ENCODE results near the gene IGFLR1. TPM values are rescaled to one million over a fixed set of nuclear protein-coding genes. Genes with fewer than 3 reads are reported as not detected.

Gene IGFLR1
- total and polyA plus RNA-seq, 4 donors: 7.0 to 59.7 (median 31.2) TPM

DNA sequence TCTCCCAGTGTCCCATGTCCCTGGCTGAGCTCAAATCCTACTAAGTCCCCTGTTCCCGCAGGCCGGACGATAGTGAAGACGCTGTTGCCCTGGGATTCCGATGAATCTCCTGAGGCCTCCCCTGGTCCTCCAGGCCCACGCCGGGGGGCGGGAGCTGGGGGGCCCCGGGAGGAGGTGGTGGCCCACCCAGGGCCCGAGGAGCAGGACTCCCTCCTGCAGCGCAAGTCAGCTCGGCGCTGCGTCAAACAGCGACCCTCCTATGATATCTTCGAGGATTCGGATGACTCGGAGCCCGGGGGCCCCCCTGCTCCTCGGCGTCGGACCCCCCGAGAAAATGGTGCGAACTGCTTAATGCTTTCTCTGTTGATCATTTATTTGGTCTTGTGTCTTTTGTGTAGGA lies 18.6 kb downstream of the IGFLR1 start:
- Histone ChIP-seq H3K9ac (ENCODE audit: low read depth in 1 of 2, low read length in 2 of 2) (no peak overlapping the region), H3K36me3 (ENCODE audit: control insufficient read depth in 4 of 4, insufficient read depth in 3 of 4, low read depth in 1 of 4, low read length in 3 of 4) (peaks cover 57 to 75% (median 62%) of the 10 kb centered on the region in 4 donors), H3K9me3 (ENCODE audit: control insufficient read depth in 4 of 4, low read length in 3 of 4) (no peaks in the 10 kb centered on the region), H3K27me3 (ENCODE audit: control insufficient read depth in 4 of 4, insufficient read depth in 4 of 4, low read length in 3 of 4) (no peaks in the 10 kb centered on the region), H3K27ac (ENCODE audit: low read depth in 1 of 2, low read length in 2 of 2) (no peak overlapping the region), H3K4me3 (ENCODE audit: low read depth in 1 of 3, low read length in 3 of 3) (no peak overlapping the region), H3K4me1 (ENCODE audit: control insufficient read depth in 4 of 4, insufficient read depth in 4 of 4, low read length in 3 of 4) (peaks cover 7 to 18% (median 15%) of the 10 kb centered on the region in 4 donors)
- no peak for DNase-seq (ENCODE audit: low spot score)
- TF ChIP-seq TAF1 (conservative IDR thresholded peaks at IDR 0.05): no peak
- no peak for TF ChIP-seq HNF4G (IDR thresholded peaks at IDR 0.05)
- no peak for TF ChIP-seq HNF4A (conservative IDR thresholded peaks at IDR 0.05)
- TF ChIP-seq NR2F2 (IDR thresholded peaks at IDR 0.05): no peak
- TF ChIP-seq GABPA (IDR thresholded peaks at IDR 0.05 in 1 of 2, conservative IDR thresholded peaks at IDR 0.05 in 1 of 2): no peak
- TF ChIP-seq SP1 (IDR thresholded peaks at IDR 0.05): no peak
- TF ChIP-seq FOXA2 (IDR thresholded peaks at IDR 0.05): no peak
- TF ChIP-seq, protein P1, sequence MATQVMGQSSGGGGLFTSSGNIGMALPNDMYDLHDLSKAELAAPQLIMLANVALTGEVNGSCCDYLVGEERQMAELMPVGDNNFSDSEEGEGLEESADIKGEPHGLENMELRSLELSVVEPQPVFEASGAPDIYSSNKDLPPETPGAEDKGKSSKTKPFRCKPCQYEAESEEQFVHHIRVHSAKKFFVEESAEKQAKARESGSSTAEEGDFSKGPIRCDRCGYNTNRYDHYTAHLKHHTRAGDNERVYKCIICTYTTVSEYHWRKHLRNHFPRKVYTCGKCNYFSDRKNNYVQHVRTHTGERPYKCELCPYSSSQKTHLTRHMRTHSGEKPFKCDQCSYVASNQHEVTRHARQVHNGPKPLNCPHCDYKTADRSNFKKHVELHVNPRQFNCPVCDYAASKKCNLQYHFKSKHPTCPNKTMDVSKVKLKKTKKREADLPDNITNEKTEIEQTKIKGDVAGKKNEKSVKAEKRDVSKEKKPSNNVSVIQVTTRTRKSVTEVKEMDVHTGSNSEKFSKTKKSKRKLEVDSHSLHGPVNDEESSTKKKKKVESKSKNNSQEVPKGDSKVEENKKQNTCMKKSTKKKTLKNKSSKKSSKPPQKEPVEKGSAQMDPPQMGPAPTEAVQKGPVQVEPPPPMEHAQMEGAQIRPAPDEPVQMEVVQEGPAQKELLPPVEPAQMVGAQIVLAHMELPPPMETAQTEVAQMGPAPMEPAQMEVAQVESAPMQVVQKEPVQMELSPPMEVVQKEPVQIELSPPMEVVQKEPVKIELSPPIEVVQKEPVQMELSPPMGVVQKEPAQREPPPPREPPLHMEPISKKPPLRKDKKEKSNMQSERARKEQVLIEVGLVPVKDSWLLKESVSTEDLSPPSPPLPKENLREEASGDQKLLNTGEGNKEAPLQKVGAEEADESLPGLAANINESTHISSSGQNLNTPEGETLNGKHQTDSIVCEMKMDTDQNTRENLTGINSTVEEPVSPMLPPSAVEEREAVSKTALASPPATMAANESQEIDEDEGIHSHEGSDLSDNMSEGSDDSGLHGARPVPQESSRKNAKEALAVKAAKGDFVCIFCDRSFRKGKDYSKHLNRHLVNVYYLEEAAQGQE (IDR thresholded peaks at IDR 0.05): no peak
- TF ChIP-seq FOXA1 (IDR thresholded peaks at IDR 0.05): no peak
- TF ChIP-seq, protein P2, sequence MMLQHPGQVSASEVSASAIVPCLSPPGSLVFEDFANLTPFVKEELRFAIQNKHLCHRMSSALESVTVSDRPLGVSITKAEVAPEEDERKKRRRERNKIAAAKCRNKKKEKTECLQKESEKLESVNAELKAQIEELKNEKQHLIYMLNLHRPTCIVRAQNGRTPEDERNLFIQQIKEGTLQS (IDR thresholded peaks at IDR 0.05): no peak
- TF ChIP-seq, protein P3, sequence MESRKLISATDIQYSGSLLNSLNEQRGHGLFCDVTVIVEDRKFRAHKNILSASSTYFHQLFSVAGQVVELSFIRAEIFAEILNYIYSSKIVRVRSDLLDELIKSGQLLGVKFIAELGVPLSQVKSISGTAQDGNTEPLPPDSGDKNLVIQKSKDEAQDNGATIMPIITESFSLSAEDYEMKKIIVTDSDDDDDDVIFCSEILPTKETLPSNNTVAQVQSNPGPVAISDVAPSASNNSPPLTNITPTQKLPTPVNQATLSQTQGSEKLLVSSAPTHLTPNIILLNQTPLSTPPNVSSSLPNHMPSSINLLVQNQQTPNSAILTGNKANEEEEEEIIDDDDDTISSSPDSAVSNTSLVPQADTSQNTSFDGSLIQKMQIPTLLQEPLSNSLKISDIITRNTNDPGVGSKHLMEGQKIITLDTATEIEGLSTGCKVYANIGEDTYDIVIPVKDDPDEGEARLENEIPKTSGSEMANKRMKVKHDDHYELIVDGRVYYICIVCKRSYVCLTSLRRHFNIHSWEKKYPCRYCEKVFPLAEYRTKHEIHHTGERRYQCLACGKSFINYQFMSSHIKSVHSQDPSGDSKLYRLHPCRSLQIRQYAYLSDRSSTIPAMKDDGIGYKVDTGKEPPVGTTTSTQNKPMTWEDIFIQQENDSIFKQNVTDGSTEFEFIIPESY (IDR thresholded peaks at IDR 0.05): no peak
- WGBS: 96% methylated on average over 24 of the region's 24 CpGs

DNA sequence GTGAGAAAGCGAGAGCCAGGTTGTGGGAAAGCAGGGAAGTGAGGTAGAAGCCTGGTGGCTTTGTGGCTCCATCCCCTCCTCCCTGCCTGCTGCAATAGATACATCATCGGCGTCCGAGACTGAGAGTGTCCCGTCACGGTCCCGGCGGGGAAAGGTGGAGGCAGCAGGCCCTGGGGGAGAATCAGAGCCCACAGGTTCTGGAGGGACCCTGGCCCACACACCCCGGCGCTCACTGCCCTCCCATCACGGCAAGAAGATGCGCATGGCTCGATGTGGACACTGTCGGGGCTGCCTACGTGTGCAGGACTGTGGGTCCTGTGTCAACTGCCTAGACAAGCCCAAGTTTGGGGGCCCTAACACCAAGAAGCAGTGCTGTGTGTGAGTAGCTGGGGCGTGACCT lies 19.4 kb downstream of the IGFLR1 start:
- TF ChIP-seq NR2F2 (IDR thresholded peaks at IDR 0.05): no peak
- TF ChIP-seq RAD21 (IDR thresholded peaks at IDR 0.05): no peak
- no peak for TF ChIP-seq SP1 (IDR thresholded peaks at IDR 0.05)
- TF ChIP-seq, protein P2 (IDR thresholded peaks at IDR 0.05): no peak
- TF ChIP-seq HNF4G (IDR thresholded peaks at IDR 0.05): no peak
- TF ChIP-seq, protein P4, sequence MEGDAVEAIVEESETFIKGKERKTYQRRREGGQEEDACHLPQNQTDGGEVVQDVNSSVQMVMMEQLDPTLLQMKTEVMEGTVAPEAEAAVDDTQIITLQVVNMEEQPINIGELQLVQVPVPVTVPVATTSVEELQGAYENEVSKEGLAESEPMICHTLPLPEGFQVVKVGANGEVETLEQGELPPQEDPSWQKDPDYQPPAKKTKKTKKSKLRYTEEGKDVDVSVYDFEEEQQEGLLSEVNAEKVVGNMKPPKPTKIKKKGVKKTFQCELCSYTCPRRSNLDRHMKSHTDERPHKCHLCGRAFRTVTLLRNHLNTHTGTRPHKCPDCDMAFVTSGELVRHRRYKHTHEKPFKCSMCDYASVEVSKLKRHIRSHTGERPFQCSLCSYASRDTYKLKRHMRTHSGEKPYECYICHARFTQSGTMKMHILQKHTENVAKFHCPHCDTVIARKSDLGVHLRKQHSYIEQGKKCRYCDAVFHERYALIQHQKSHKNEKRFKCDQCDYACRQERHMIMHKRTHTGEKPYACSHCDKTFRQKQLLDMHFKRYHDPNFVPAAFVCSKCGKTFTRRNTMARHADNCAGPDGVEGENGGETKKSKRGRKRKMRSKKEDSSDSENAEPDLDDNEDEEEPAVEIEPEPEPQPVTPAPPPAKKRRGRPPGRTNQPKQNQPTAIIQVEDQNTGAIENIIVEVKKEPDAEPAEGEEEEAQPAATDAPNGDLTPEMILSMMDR (IDR thresholded peaks at IDR 0.05; ENCODE audit: low read depth, low read length, missing input control): no peak
- TF ChIP-seq HNF4A (conservative IDR thresholded peaks at IDR 0.05): no peak
- no peak for TF ChIP-seq FOXA2 (IDR thresholded peaks at IDR 0.05)
- TF ChIP-seq, protein P3 (IDR thresholded peaks at IDR 0.05): no peak
- TF ChIP-seq YY1 (IDR thresholded peaks at IDR 0.05): no peak
- no peak for TF ChIP-seq FOXA1 (IDR thresholded peaks at IDR 0.05)
- no peak for TF ChIP-seq GABPA (IDR thresholded peaks at IDR 0.05 in 1 of 2, conservative IDR thresholded peaks at IDR 0.05 in 1 of 2)
- TF ChIP-seq EGR1 (IDR thresholded peaks at IDR 0.05; ENCODE audit: low read depth in 2 of 2): no peak
- TF ChIP-seq JUND (IDR thresholded peaks at IDR 0.05): no peak
- TF ChIP-seq TAF1 (conservative IDR thresholded peaks at IDR 0.05): no peak
- TF ChIP-seq, protein P1 (IDR thresholded peaks at IDR 0.05): no peak
- TF ChIP-seq, protein P5, sequence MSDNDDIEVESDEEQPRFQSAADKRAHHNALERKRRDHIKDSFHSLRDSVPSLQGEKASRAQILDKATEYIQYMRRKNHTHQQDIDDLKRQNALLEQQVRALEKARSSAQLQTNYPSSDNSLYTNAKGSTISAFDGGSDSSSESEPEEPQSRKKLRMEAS (IDR thresholded peaks at IDR 0.05): no peak
- no peak for DNase-seq (ENCODE audit: low spot score)
- H3K36me3 ChIP-seq (ENCODE audit: control insufficient read depth in 4 of 4, insufficient read depth in 3 of 4, low read depth in 1 of 4, low read length in 3 of 4): peaks cover 49 to 67% (median 55%) of the 10 kb centered on the region in 4 donors
- no peak overlapping the region for H3K9ac ChIP-seq (ENCODE audit: low read depth in 1 of 2, low read length in 2 of 2)
- WGBS: 96% methylated on average over 16 of the region's 16 CpGs
- H3K27ac ChIP-seq (ENCODE audit: low read depth in 1 of 2, low read length in 2 of 2): no peak overlapping the region
- no peaks in the 10 kb centered on the region for H3K9me3 ChIP-seq (ENCODE audit: control insufficient read depth in 4 of 4, low read length in 3 of 4)
- H3K27me3 ChIP-seq (ENCODE audit: control insufficient read depth in 4 of 4, insufficient read depth in 4 of 4, low read length in 3 of 4): no peaks in the 10 kb centered on the region
- H3K4me3 ChIP-seq (ENCODE audit: low read depth in 1 of 3, low read length in 3 of 3): no peak overlapping the region
- H3K4me1 ChIP-seq (ENCODE audit: control insufficient read depth in 4 of 4, insufficient read depth in 4 of 4, low read length in 3 of 4): peaks cover 7 to 20% (median 17%) of the 10 kb centered on the region in 4 donors

Measured in liver (tissue), 9 donors.